Spleen (tissue), 11 donors: ENCODE measurements around the gene EIF3L. TPM values are rescaled to one million over a fixed set of nuclear protein-coding genes. Genes with fewer than 3 reads are reported as not detected.

Experiments
- DNase-seq: peaks from one replicate; pipeline ENCODE4 v3.0.0-alpha.2; 2020
- H3K27ac ChIP-seq, 8 donors: fragments of 200-600 bp; sonication (generic) in 7 of 8; 1 replicate in 4 of 8; 2 replicates in 4 of 8; pipeline versions ENCODE4 v1.5.0 to v1.8.0; 2016 to 2021; ENCODE audit warnings: inconsistent platforms in 4 of 8, mild to moderate bottlenecking in 4 of 8, moderate library complexity in 1 of 8
- H3K27me3 ChIP-seq, 7 donors: fragments of 200-600 bp; sonication (generic) in 6 of 7; replicated peaks in 1 of 7; 1 replicate in 4 of 7; 2 replicates in 3 of 7; pipeline versions ENCODE4 v1.5.0 to v1.8.0; 2016 to 2021; ENCODE audit warnings: inconsistent platforms in 3 of 7, mild to moderate bottlenecking in 1 of 7
- H3K36me3 ChIP-seq, 6 donors: fragments of 200-600 bp; sonication (generic) in 5 of 6; 1 replicate in 4 of 6; 2 replicates in 2 of 6; pipeline versions ENCODE4 v1.5.0 to v1.8.0; 2016 to 2021; ENCODE audit warnings: inconsistent platforms in 2 of 6
- H3K4me1 ChIP-seq, 6 donors: fragments of 200-600 bp; sonication (generic) in 5 of 6; 1 replicate in 3 of 6; 2 replicates in 3 of 6; pipeline versions ENCODE4 v1.5.0 to v1.8.0; 2016 to 2021; ENCODE audit warnings: inconsistent platforms in 3 of 6
- H3K4me3 ChIP-seq, 8 donors: fragments of 200-600 bp; sonication (generic) in 7 of 8; 1 replicate in 4 of 8; 2 replicates in 4 of 8; pipeline versions ENCODE4 v1.5.0 to v1.8.0; 2016 to 2021; ENCODE audit warnings: inconsistent platforms in 4 of 8, mild to moderate bottlenecking in 4 of 8, moderate library complexity in 2 of 8
- H3K9me3 ChIP-seq, 8 donors: fragments of 200-600 bp; sonication (generic) in 7 of 8; 1 replicate in 4 of 8; 2 replicates in 4 of 8; pipeline versions ENCODE4 v1.5.0 to v1.8.0; 2016 to 2021; ENCODE audit warnings: inconsistent platforms in 4 of 8
- CTCF ChIP-seq, 11 experiments: fragments of 200-600 bp in 7 of 11; fragments of 450-650 bp in 4 of 11; sonication (generic) in 4 of 11; IDR thresholded peaks in 8 of 11; conservative IDR thresholded peaks in 3 of 11; 1 replicate in 7 of 11; 2 replicates in 4 of 11; pipeline versions ENCODE4 v1.4.0 to v1.8.0; 2016 to 2021; ENCODE audit warnings: antibody characterized with exemption in 11 of 11, inconsistent platforms in 4 of 11, mild to moderate bottlenecking in 1 of 11
- POLR2A ChIP-seq, 3 donors: fragments of 450-650 bp; IDR thresholded peaks; one replicate each; pipeline ENCODE4 v1.5.1; 2017; ENCODE audit warnings: antibody characterized with exemption in 3 of 3, mild to moderate bottlenecking in 1 of 3
- POLR2AphosphoS5 ChIP-seq, 3 donors: sonication (generic); formaldehyde crosslinking; IDR thresholded peaks; one replicate each; pipeline ENCODE4 v1.5.1; 2017; ENCODE audit warnings: antibody characterized with exemption in 3 of 3
- WGBS, 5 donors: extraction: QIAGEN DNeasy Blood & Tissue Kit in 3 of 5; methylation state at CpG; one replicate each; pipeline versions ENCODE4 v1.1.5 to v1.1.7; 2013 to 2018; 5-methylcytosine and 5-hydroxymethylcytosine counted together
- intact Hi-C: fragments of 100-400 bp; cut with DNase I; formaldehyde crosslinking; loops from one replicate; pipeline ENCODE4 v1.15.0; 2023; ENCODE audit warnings: low total_unique reads
- polyA plus RNA-seq, 3 donors: library from polyadenylated mRNA; stranded (reverse); fragments of 200-250 nt; gene quantifications; one replicate each; pipeline ENCODE4 v1.2.1, GENCODE V29; 2013
- total RNA-seq, 7 donors: library from RNA; depleted of rRNA in 3 of 7; stranded (reverse); fragments of >200 nt in 3 of 7; fragmentation: NEBNext Ultra II Directional in 4 of 7; extraction: Animal tissue kit (Norgen Biotek cat#: 25700) in 4 of 7; gene quantifications; one replicate each; pipeline versions ENCODE4 v1.1.0 to v1.2.1, GENCODE V29; 2016 to 2021
- donor health status: healthy with polysubstance abuse.
- donor health status: DM: no; HTN: no; CAD: no; lungs with moderate emphysema.
- donor health status: DM: no; HTN: no; CAD: no.
- donor health status: Bipolar disorder and iron deficiency.
- donor health status: healthy.
- donor health status: DM: no; HTN: no; CAD: no.
- donor health status: DM: yes; HTN: yes; CAD: no.

The EIF3L gene
- total and polyA plus RNA-seq, 10 donors, result 254 to 407 (median 334) TPM

DNA sequence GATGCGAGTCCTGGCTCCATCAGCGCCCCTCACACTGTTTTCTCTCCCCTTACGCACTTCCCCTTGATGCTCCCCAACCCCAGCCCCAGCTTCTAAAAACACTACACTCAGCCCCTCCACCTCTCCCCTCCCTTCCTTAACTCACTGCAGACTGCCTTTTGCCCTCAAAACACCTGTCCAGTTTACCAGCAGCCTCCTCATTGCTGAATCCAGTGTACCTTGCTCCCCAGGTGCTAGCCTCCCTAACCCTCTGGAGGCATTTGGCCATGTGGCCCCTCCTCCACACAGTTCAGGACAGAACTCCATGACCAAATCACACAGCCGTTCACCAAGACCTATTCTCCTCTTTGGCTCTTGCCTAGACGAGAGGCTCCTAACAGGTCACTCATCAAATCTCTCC is 28.9 kb upstream of the EIF3L start:
- no peak for DNase-seq
- no peaks in the 10 kb centered on the region for H3K9me3 ChIP-seq
- H3K27me3 ChIP-seq, result peaks cover 0 to 80% (median 11%) of the 10 kb centered on the region in 7 donors
- peaks cover 19 to 46% (median 32%) of the 10 kb centered on the region in 6 donors for H3K4me1 ChIP-seq
- H3K4me3 ChIP-seq, result no peak overlapping the region
- H3K36me3 ChIP-seq, result no peaks in the 10 kb centered on the region
- TF ChIP-seq CTCF (IDR thresholded peaks at IDR 0.05 in 8 of 11, conservative IDR thresholded peaks at IDR 0.05 in 3 of 11) (no peak), POLR2A (IDR thresholded peaks at IDR 0.05) (no peak), POLR2AphosphoS5 (IDR thresholded peaks at IDR 0.05) (no peak)
- H3K27ac ChIP-seq, result no peak overlapping the region
- 90 to 98% (median 91%) methylated on average over 5 of the region's 5 CpGs for WGBS, 5 donors
- intact Hi-C loops, result no loop called here

DNA sequence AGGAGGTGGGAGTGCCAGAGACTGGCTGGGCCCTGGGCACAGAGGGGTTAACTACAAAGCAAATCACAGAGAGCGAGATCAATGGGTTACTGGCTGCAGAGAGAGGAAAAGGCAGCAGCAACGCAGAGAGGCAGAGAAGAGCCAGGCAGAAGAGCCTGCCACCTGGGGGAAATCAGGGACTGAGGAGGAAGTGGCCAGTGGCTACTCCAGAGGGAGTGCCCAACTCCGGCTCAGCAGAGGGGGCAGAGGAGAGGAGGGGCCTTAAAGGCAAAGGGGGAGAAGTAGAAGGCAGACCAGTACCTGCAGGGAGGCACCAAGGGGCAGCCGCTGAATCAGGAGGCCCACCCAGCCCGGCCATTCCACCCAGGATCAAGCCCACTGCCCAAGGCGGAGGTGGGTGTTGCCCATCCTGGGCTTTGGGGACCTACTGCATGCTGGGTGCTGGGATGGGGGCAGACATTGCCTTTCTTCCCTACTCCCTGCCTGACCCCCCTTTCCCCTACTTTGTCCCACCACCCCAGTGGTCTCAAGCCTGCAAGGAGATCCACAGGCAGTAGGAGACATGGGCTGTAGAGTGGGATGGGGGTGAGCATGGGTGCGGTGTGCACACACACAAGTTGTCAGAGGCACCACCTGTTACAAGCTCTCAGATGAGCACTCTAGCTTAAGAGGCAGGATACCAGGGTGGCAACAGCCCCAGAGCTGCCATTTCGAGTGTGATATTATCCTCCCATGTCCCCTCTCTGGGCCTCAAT is 27.0 kb upstream of the EIF3L start:
- Histone ChIP-seq H3K4me3 (no peak overlapping the region), H3K27me3 (peaks cover 0 to 84% (median 11%) of the 10 kb centered on the region in 7 donors), H3K27ac (no peak overlapping the region), H3K4me1 (peaks cover 18 to 43% (median 31%) of the 10 kb centered on the region in 6 donors), H3K36me3 (no peaks in the 10 kb centered on the region), H3K9me3 (no peaks in the 10 kb centered on the region)
- WGBS, 5 donors, result 62 to 80% (median 66%) methylated on average over 8 of the region's 8 CpGs
- intact Hi-C loops, result no loop called here
- TF ChIP-seq CTCF (IDR thresholded peaks at IDR 0.05 in 8 of 11, conservative IDR thresholded peaks at IDR 0.05 in 3 of 11) (no peak), POLR2AphosphoS5 (IDR thresholded peaks at IDR 0.05) (no peak), POLR2A (IDR thresholded peaks at IDR 0.05) (no peak)
- no peak for DNase-seq

GRCh38 chr22:37823134-37823985 is 25.9 kb upstream of the EIF3L start, which contains the start of gene GALR3:
Gene GALR3 (plus strand): TSS chr22:37823382. CDS start chr22:37823407, 25 bp downstream.
- no peak for TF ChIP-seq POLR2A (IDR thresholded peaks at IDR 0.05)
- TF ChIP-seq POLR2AphosphoS5 (IDR thresholded peaks at IDR 0.05), result no peak
- TF ChIP-seq CTCF (IDR thresholded peaks at IDR 0.05 in 8 of 11, conservative IDR thresholded peaks at IDR 0.05 in 3 of 11), result no peak
- no peak within 1 kb of the TSS for H3K27ac ChIP-seq
- peaks cover 0 to 73% (median 9%) of the 10 kb centered on the region in 7 donors for H3K27me3 ChIP-seq
- intact Hi-C loops, result no loop called here
- peaks cover 8 to 32% (median 21%) of the 10 kb centered on the region in 6 donors for H3K4me1 ChIP-seq
- H3K36me3 ChIP-seq, result peaks cover 0 to 4% (median 0%) of the 10 kb centered on the region in 6 donors
- DNase-seq, result no peak
- H3K9me3 ChIP-seq, result no peaks in the 10 kb centered on the region
- 83 to 89% (median 85%) methylated on average over 17 to 21 of the region's 21 CpGs for WGBS, 5 donors
- peak within 1 kb of the TSS in 4 of 8 donors; percentile 36 to 69 (median 42) for H3K4me3 ChIP-seq
